ENCODE measurements around the gene MARCHF3.

MARCHF3 gene

GRCh38 chr5:126963822-126964375 is 66.5 kb downstream of the MARCHF3 start:
- no peak for ATAC-seq
- no peak for TF ChIP-seq ESRRG (CRISPR knock-in tag; IDR thresholded peaks at IDR 0.05)
- no peak for TF ChIP-seq ZNF70 (CRISPR knock-in tag; IDR thresholded peaks at IDR 0.05)
- TF ChIP-seq POU6F1 (CRISPR knock-in tag; IDR thresholded peaks at IDR 0.05; ENCODE audit: borderline replicate concordance, low read depth) = no peak
- no peak for TF ChIP-seq CREB5 (CRISPR knock-in tag; IDR thresholded peaks at IDR 0.05; ENCODE audit: low read depth)
- no peak for TF ChIP-seq CSDC2 (CRISPR knock-in tag; IDR thresholded peaks at IDR 0.05)
- TF ChIP-seq OSR1 (CRISPR knock-in tag; IDR thresholded peaks at IDR 0.05) = no peak
- no peak for TF ChIP-seq ZNF565 (CRISPR knock-in tag; conservative IDR thresholded peaks at IDR 0.05; ENCODE audit: low read depth)
- TF ChIP-seq SNAI2 (CRISPR knock-in tag; IDR thresholded peaks at IDR 0.05) = no peak

GRCh38 chr5:126961702-126962101 is 68.7 kb downstream of the MARCHF3 start:
- TF ChIP-seq ARNTL (CRISPR knock-in tag; IDR thresholded peaks at IDR 0.05; ENCODE audit: borderline replicate concordance, low read depth) (no peak), SNAI2 (CRISPR knock-in tag; IDR thresholded peaks at IDR 0.05) (no peak), RARB (CRISPR knock-in tag; IDR thresholded peaks at IDR 0.05) (no peak), GLIS3 (CRISPR knock-in tag; IDR thresholded peaks at IDR 0.05) (no peak), ZC3H10 (CRISPR knock-in tag; IDR thresholded peaks at IDR 0.05) (no peak), CREB5 (CRISPR knock-in tag; IDR thresholded peaks at IDR 0.05; ENCODE audit: low read depth) (no peak), TOX (CRISPR knock-in tag; IDR thresholded peaks at IDR 0.05; ENCODE audit: borderline replicate concordance) (no peak), PATZ1 (CRISPR knock-in tag; IDR thresholded peaks at IDR 0.05; ENCODE audit: borderline replicate concordance) (no peak), ZFP30 (CRISPR knock-in tag; IDR thresholded peaks at IDR 0.05) (no peak), ESRRG (CRISPR knock-in tag; IDR thresholded peaks at IDR 0.05) (no peak), ZNF8 (CRISPR knock-in tag; IDR thresholded peaks at IDR 0.05) (no peak), TCF4 (CRISPR knock-in tag; IDR thresholded peaks at IDR 0.05; ENCODE audit: borderline replicate concordance) (no peak), PPARA (CRISPR knock-in tag; IDR thresholded peaks at IDR 0.05; ENCODE audit: borderline replicate concordance) (no peak), BACH2 (CRISPR knock-in tag; IDR thresholded peaks at IDR 0.05; ENCODE audit: borderline replicate concordance) (no peak), CSDC2 (CRISPR knock-in tag; IDR thresholded peaks at IDR 0.05) (no peak), OSR1 (CRISPR knock-in tag; IDR thresholded peaks at IDR 0.05) (no peak), ISL1 (CRISPR knock-in tag; IDR thresholded peaks at IDR 0.05) (no peak), ZNF70 (CRISPR knock-in tag; IDR thresholded peaks at IDR 0.05) (no peak)
- no peak for ATAC-seq

GRCh38 chr5:126961128-126961527 is 69.2 kb downstream of the MARCHF3 start:
- ATAC-seq = no peak
- TF ChIP-seq ZNF70 (CRISPR knock-in tag; IDR thresholded peaks at IDR 0.05) (no peak), BACH2 (CRISPR knock-in tag; IDR thresholded peaks at IDR 0.05; ENCODE audit: borderline replicate concordance) (no peak), CREB5 (CRISPR knock-in tag; IDR thresholded peaks at IDR 0.05; ENCODE audit: low read depth) (no peak), ZFP30 (CRISPR knock-in tag; IDR thresholded peaks at IDR 0.05) (no peak), CSDC2 (CRISPR knock-in tag; IDR thresholded peaks at IDR 0.05) (no peak), ZNF565 (CRISPR knock-in tag; conservative IDR thresholded peaks at IDR 0.05; ENCODE audit: low read depth) (no peak)

DNA sequence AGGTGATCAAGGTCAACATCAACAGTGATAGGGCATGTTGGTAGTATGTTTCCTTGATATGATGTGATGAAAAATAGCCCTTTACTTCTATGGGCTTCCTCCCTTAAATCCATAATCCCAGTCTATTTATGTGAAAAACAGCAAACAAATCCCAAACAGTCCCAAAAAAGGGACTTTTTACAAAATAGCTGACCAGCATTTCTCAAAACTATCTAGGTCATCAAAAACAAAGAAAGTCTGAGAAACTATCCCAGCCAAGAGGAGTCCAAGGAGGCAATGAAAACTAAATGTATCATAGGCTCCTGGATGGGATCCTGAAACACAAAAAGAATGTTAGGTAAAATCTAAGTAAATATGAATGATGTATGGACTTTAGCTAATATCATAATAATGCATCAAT is 71.2 kb downstream of the MARCHF3 start:
- ATAC-seq = no peak
- TF ChIP-seq ZFP3 (CRISPR knock-in tag; IDR thresholded peaks at IDR 0.05) = no peak
- TF ChIP-seq, protein P1, sequence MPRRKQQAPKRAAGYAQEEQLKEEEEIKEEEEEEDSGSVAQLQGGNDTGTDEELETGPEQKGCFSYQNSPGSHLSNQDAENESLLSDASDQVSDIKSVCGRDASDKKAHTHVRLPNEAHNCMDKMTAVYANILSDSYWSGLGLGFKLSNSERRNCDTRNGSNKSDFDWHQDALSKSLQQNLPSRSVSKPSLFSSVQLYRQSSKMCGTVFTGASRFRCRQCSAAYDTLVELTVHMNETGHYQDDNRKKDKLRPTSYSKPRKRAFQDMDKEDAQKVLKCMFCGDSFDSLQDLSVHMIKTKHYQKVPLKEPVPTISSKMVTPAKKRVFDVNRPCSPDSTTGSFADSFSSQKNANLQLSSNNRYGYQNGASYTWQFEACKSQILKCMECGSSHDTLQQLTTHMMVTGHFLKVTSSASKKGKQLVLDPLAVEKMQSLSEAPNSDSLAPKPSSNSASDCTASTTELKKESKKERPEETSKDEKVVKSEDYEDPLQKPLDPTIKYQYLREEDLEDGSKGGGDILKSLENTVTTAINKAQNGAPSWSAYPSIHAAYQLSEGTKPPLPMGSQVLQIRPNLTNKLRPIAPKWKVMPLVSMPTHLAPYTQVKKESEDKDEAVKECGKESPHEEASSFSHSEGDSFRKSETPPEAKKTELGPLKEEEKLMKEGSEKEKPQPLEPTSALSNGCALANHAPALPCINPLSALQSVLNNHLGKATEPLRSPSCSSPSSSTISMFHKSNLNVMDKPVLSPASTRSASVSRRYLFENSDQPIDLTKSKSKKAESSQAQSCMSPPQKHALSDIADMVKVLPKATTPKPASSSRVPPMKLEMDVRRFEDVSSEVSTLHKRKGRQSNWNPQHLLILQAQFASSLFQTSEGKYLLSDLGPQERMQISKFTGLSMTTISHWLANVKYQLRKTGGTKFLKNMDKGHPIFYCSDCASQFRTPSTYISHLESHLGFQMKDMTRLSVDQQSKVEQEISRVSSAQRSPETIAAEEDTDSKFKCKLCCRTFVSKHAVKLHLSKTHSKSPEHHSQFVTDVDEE (CRISPR knock-in tag; IDR thresholded peaks at IDR 0.05) = no peak
- TF ChIP-seq TCF4 (CRISPR knock-in tag; IDR thresholded peaks at IDR 0.05; ENCODE audit: borderline replicate concordance) = no peak
- TF ChIP-seq ZNF8 (CRISPR knock-in tag; IDR thresholded peaks at IDR 0.05) = no peak
- TF ChIP-seq PPARA (CRISPR knock-in tag; IDR thresholded peaks at IDR 0.05; ENCODE audit: borderline replicate concordance) = no peak
- no peak for TF ChIP-seq TOX (CRISPR knock-in tag; IDR thresholded peaks at IDR 0.05; ENCODE audit: borderline replicate concordance)
- no peak for TF ChIP-seq POU6F1 (CRISPR knock-in tag; IDR thresholded peaks at IDR 0.05; ENCODE audit: borderline replicate concordance, low read depth)
